ENCODE data around the gene TREH.

Gene TREH

GRCh38 chr11:118608360-118609227 is 70.9 kb downstream of the TREH start:
- no peaks in the 10 kb centered on the region for H3K9me3 ChIP-seq (ENCODE audit: control insufficient read depth, insufficient read depth, low read length)
- H3K27ac ChIP-seq (ENCODE audit: low read depth, low read length), result no peak overlapping the region
- peaks cover 35% of the 10 kb centered on the region for H3K4me1 ChIP-seq (ENCODE audit: control insufficient read depth, insufficient read depth, low read length)
- no peaks in the 10 kb centered on the region for H3K36me3 ChIP-seq (ENCODE audit: control insufficient read depth, insufficient read depth, low read length)
- peak overlapping the region; percentile 61 for H3K4me3 ChIP-seq (ENCODE audit: low read depth, low read length)
- peaks cover 78% of the 10 kb centered on the region for H3K27me3 ChIP-seq (ENCODE audit: control insufficient read depth, insufficient read depth, low read length)
- no peak overlapping the region for H3K9ac ChIP-seq (ENCODE audit: low read depth, low read length)

- Histone ChIP-seq H3K27ac (ENCODE audit: low read depth, low read length) (no peak within 1 kb of the TSS), H3K4me3 (ENCODE audit: low read depth, low read length) (peak within 1 kb of the TSS; percentile 61), H3K9me3 (ENCODE audit: control insufficient read depth, insufficient read depth, low read length) (no peaks in the 10 kb centered on the region), H3K36me3 (ENCODE audit: control insufficient read depth, insufficient read depth, low read length) (peaks cover under 1% of the 10 kb centered on the region; the same call in 1 of the 2 replicates), H3K27me3 (ENCODE audit: control insufficient read depth, insufficient read depth, low read length) (peaks cover 82% of the 10 kb centered on the region), H3K9ac (ENCODE audit: low read depth, low read length) (no peak within 1 kb of the TSS), H3K4me1 (ENCODE audit: control insufficient read depth, insufficient read depth, low read length) (peaks cover 30% of the 10 kb centered on the region)
Measured at GRCh38 chr11:118607401-118608359, 71.8 kb downstream of the TREH start, which contains the start of gene PHLDB1. TSS of gene PHLDB1 (plus strand) at chr11:118607615. CDS start at chr11:118613837, 6,222 bp downstream.
